ENCODE data around the gene TBC1D22A.

DNA sequence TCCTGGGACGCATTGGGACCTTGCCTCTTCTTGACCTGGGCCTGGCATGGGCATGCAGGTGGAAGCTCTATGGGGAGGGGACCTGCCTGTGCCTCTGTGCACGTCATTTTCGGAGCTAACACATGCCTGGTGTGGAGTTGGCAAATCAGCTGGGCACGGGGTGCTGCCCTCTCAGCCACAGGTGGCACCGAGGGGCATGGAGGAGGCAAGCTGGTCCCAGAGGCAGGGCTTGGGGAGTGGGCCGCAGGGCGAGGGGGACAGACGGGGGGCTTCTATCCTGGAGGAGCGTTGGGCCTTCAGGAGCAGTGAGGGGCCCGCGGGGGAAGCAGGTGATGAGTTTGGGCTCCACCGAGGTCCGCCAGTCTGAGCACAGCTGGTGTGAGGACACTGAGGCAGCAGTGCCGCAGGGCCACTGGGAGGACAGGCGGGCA, 362.0 kb downstream of the TBC1D22A start:
- TF ChIP-seq, protein P1, sequence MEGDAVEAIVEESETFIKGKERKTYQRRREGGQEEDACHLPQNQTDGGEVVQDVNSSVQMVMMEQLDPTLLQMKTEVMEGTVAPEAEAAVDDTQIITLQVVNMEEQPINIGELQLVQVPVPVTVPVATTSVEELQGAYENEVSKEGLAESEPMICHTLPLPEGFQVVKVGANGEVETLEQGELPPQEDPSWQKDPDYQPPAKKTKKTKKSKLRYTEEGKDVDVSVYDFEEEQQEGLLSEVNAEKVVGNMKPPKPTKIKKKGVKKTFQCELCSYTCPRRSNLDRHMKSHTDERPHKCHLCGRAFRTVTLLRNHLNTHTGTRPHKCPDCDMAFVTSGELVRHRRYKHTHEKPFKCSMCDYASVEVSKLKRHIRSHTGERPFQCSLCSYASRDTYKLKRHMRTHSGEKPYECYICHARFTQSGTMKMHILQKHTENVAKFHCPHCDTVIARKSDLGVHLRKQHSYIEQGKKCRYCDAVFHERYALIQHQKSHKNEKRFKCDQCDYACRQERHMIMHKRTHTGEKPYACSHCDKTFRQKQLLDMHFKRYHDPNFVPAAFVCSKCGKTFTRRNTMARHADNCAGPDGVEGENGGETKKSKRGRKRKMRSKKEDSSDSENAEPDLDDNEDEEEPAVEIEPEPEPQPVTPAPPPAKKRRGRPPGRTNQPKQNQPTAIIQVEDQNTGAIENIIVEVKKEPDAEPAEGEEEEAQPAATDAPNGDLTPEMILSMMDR (conservative IDR thresholded peaks at IDR 0.05; ENCODE audit: low read length) = no peak
- no peak for TF ChIP-seq EZH2phosphoT487 (IDR thresholded peaks at IDR 0.05; ENCODE audit: borderline replicate concordance, low read depth, low read length)

Measured in OCI-LY7 (cell line).